ENCODE data around the gene PTX3.

Gene PTX3

GRCh38 chr3:157479464-157480243 is 43.0 kb downstream of the PTX3 start:
- DNase-seq = no peak

DNA sequence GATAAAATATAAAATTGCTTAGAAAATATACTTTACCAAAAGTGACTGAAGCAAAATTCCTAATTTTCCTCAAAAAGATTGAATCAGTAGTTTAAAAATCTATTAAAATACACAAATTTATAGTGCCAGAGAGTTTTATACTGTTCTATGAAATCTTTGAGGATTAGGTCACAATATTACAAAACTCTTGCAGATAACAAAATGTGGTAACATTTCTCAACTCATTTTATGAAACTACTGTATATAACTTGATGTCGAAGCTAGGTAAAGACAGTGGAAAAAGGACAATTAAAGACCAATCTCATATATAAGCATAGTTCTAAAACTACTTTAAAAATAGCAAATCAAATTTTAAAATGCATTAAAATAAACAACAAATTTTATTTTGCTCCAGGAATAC is 50.7 kb downstream of the PTX3 start:
- no peak for DNase-seq

DNA sequence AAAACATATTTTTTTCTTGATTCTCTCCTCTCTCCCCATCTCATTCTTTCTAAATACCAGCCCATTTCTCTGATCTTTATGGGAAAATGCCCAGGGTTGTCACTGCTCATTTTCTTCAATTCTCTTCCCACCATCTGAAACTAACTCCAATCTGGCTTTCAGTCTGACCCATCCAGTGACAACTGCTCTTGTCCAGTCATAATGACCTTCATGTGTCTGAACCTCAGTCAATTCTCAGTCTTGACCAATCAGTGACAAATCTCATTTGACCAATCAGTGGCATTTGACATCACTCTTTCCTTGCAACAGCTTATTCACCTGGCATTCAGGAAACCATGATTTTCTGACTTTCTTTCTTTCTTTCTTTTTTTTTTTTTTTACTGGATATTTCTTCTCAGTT is 51.5 kb downstream of the PTX3 start:
- no peak for DNase-seq

GRCh38 chr3:157491136-157491535 is 54.5 kb downstream of the PTX3 start:
- no peak for DNase-seq

Data from activated CD4-positive, alpha-beta T cell treated with anti-CD3 and anti-CD28 coated beads, Interleukin-2, Interleukin-6, amounts not matched to agents 100 ng/mL and 50 ng/mL, durations not matched to agents 16 hours and 8 hours (primary cell).